ENCODE results near the gene KIR3DL1.
"Not testable (repeated sequence)": the region's sequence is repeated elsewhere in the genome, so short reads cannot be mapped to it uniquely, and the experiment has no call there.

- not testable (repeated sequence) for TF ChIP-seq POLR2A, CTCF (IDR thresholded peaks at IDR 0.05)
Measured at GRCh38 chr19:54771018-54771960, 45.0 kb upstream of the KIR3DL1 start.
